ENCODE results near the gene C7. TPM values are rescaled to one million over a fixed set of nuclear protein-coding genes. Genes with fewer than 3 reads are reported as not detected.

The C7 gene
- total RNA-seq, 1 experiment from 2014 or later, result 11.7 TPM

DNA sequence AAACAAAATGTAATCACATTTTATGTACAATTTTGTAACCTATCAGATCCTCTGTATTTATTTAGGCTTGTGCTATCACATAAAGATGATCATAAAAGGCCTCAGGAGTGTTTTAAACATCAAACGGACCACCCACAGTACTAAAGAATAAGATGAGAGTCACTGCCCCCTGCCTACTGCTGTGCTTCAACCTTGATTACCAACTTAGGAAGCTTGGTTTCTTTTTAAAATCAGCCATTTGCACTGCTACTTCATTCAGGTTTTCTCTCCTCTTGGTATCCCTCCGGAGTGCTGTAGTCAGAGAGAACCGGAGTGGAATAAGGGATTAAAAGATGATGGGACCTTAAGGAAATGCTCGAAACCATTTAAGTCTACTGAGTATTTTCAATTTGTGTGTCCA lies 6.9 kb downstream of the C7 start:
- intact Hi-C loops (cut with micrococcal nuclease; ENCODE audit: unreplicated experiment), result no loop called here
- ChIA-PET POLR2A (ENCODE audit: low non-redundant PET) (no interaction called here), CTCF (no interaction called here)
- no peak for DNase-seq (ENCODE audit: low spot score)
- Histone ChIP-seq H3K27me3 (replicated peaks; ENCODE audit: insufficient read depth, low read depth, low read length, poor library complexity) (no peaks in the 10 kb centered on the region), H3K27ac (ENCODE audit: low read depth, low read length, poor library complexity, severe bottlenecking) (no peak overlapping the region), H3K4me1 (ENCODE audit: insufficient read depth, low read length, poor library complexity, severe bottlenecking) (peaks cover 6% of the 10 kb centered on the region), H3K4me3 (ENCODE audit: low read depth, low read length, poor library complexity, severe bottlenecking) (no peak overlapping the region), H3K36me3 (ENCODE audit: insufficient read depth, low read length, poor library complexity, severe bottlenecking) (no peaks in the 10 kb centered on the region), H3K9me3 (ENCODE audit: low read depth, low read length, poor library complexity, severe bottlenecking) (no peaks in the 10 kb centered on the region)
- no TSS peak for BruUV-seq (replicated peaks)
- TF ChIP-seq, protein P1, sequence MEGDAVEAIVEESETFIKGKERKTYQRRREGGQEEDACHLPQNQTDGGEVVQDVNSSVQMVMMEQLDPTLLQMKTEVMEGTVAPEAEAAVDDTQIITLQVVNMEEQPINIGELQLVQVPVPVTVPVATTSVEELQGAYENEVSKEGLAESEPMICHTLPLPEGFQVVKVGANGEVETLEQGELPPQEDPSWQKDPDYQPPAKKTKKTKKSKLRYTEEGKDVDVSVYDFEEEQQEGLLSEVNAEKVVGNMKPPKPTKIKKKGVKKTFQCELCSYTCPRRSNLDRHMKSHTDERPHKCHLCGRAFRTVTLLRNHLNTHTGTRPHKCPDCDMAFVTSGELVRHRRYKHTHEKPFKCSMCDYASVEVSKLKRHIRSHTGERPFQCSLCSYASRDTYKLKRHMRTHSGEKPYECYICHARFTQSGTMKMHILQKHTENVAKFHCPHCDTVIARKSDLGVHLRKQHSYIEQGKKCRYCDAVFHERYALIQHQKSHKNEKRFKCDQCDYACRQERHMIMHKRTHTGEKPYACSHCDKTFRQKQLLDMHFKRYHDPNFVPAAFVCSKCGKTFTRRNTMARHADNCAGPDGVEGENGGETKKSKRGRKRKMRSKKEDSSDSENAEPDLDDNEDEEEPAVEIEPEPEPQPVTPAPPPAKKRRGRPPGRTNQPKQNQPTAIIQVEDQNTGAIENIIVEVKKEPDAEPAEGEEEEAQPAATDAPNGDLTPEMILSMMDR (conservative IDR thresholded peaks at IDR 0.05; ENCODE audit: low read depth, low read length), result no peak
- no peak for TF ChIP-seq EZH2 (IDR thresholded peaks at IDR 0.05; ENCODE audit: borderline replicate concordance, low read depth, low read length, poor library complexity, severe bottlenecking)

DNA sequence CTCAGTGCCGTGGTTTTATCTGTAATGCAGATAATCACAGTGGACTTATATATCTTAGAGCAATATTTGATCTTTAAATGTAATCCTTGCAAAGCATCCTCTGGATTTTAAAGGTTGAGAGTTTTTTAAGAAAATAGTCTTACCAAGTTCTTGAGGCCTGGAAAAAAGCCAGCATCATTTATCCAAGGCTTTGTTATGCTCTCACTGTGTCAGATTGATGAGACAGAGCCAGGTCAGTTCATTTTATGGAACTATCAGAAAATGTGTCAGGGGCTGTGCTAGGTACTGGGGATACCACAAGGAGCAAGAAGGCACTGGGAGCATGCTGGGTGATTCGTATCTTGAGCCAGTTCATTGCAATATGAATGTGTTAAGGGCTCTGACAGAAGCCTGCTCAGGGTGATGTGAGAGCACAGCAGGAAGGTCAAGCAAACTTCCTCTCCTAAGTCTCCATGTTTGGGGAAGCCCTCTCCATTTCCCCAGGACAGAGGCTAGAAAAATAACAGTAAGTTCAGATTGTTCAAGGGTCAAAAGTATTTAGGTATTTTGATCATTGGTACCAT lies 19.7 kb downstream of the C7 start:
- Histone ChIP-seq H3K27ac (ENCODE audit: low read depth, low read length, poor library complexity, severe bottlenecking) (no peak overlapping the region), H3K36me3 (ENCODE audit: insufficient read depth, low read length, poor library complexity, severe bottlenecking) (no peaks in the 10 kb centered on the region), H3K4me1 (ENCODE audit: insufficient read depth, low read length, poor library complexity, severe bottlenecking) (no peaks in the 10 kb centered on the region), H3K4me3 (ENCODE audit: low read depth, low read length, poor library complexity, severe bottlenecking) (no peak overlapping the region), H3K27me3 (replicated peaks; ENCODE audit: insufficient read depth, low read depth, low read length, poor library complexity) (no peaks in the 10 kb centered on the region), H3K9me3 (ENCODE audit: low read depth, low read length, poor library complexity, severe bottlenecking) (peaks cover 15% of the 10 kb centered on the region)
- ChIA-PET CTCF (no interaction called here), POLR2A (ENCODE audit: low non-redundant PET) (no interaction called here)
- intact Hi-C loops (cut with micrococcal nuclease; ENCODE audit: unreplicated experiment), result no loop called here
- TF ChIP-seq EZH2 (IDR thresholded peaks at IDR 0.05; ENCODE audit: borderline replicate concordance, low read depth, low read length, poor library complexity, severe bottlenecking), result no peak
- TF ChIP-seq, protein P1 (conservative IDR thresholded peaks at IDR 0.05; ENCODE audit: low read depth, low read length), result no peak
- BruUV-seq (replicated peaks), result no TSS peak
- DNase-seq (ENCODE audit: low spot score), result no peak

DNA sequence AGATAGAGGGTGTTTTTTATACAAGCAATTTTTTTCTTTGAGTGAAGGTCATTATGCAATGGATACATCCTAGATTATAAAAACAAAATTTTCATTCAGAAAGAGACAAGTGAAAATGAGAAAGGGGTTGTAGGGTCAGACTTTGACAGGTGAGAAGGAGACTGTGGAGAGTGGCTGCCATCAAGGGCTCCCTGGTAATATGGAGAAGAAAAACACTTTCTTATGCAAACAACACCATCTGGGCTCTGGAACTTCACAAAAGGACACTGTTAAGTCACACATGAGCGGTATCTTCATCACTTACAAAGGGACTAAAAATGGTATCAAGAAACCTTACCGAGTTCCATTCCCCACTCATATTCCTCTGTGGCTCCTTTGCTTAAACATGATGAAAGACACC lies 23.5 kb downstream of the C7 start:
- Histone ChIP-seq H3K27ac (ENCODE audit: low read depth, low read length, poor library complexity, severe bottlenecking) (no peak overlapping the region), H3K36me3 (ENCODE audit: insufficient read depth, low read length, poor library complexity, severe bottlenecking) (no peaks in the 10 kb centered on the region), H3K4me1 (ENCODE audit: insufficient read depth, low read length, poor library complexity, severe bottlenecking) (no peaks in the 10 kb centered on the region), H3K27me3 (replicated peaks; ENCODE audit: insufficient read depth, low read depth, low read length, poor library complexity) (no peaks in the 10 kb centered on the region), H3K9me3 (ENCODE audit: low read depth, low read length, poor library complexity, severe bottlenecking) (no peaks in the 10 kb centered on the region), H3K4me3 (ENCODE audit: low read depth, low read length, poor library complexity, severe bottlenecking) (no peak overlapping the region)
- intact Hi-C loops (cut with micrococcal nuclease; ENCODE audit: unreplicated experiment), result no loop called here
- CTCF ChIA-PET, result no interaction called here
- no peak for DNase-seq (ENCODE audit: low spot score)
- TF ChIP-seq, protein P1 (conservative IDR thresholded peaks at IDR 0.05; ENCODE audit: low read depth, low read length), result no peak
- TF ChIP-seq EZH2 (IDR thresholded peaks at IDR 0.05; ENCODE audit: borderline replicate concordance, low read depth, low read length, poor library complexity, severe bottlenecking), result no peak
- POLR2A ChIA-PET (ENCODE audit: low non-redundant PET), result no interaction called here
- no TSS peak for BruUV-seq (replicated peaks)
